ENCODE measurements around the gene SEC16A. TPM values are rescaled to one million over a fixed set of nuclear protein-coding genes. Genes with fewer than 3 reads are reported as not detected.

The SEC16A gene
- total RNA-seq, 1 experiment from 2014 or later, result 29.2 TPM

- DNase-seq (ENCODE audit: extremely low read depth, low read depth), result no peak
Measured at GRCh38 chr9:136518623-136519022, 35.8 kb upstream of the SEC16A start.

DNA sequence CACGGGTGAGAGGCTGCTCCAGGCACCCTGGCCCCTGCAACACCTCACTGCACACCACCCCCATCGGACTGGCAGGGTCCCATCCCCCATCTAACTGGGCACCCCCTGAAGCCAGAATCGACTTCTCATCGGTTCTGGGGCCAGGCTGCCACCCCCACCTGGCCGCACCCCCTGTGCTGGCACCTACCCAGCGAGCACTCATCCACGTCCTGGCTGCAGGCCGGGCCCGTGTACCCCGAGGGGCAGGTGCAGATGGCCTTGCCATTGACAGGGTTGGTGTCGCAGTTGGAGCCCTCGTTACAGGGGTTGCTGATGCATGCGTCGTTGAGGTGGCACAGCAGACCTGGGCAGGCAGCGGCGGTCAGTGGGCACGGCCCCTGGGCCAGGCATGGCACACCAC, 35.1 kb upstream of the SEC16A start:
- no peak for DNase-seq (ENCODE audit: extremely low read depth, low read depth)

DNA sequence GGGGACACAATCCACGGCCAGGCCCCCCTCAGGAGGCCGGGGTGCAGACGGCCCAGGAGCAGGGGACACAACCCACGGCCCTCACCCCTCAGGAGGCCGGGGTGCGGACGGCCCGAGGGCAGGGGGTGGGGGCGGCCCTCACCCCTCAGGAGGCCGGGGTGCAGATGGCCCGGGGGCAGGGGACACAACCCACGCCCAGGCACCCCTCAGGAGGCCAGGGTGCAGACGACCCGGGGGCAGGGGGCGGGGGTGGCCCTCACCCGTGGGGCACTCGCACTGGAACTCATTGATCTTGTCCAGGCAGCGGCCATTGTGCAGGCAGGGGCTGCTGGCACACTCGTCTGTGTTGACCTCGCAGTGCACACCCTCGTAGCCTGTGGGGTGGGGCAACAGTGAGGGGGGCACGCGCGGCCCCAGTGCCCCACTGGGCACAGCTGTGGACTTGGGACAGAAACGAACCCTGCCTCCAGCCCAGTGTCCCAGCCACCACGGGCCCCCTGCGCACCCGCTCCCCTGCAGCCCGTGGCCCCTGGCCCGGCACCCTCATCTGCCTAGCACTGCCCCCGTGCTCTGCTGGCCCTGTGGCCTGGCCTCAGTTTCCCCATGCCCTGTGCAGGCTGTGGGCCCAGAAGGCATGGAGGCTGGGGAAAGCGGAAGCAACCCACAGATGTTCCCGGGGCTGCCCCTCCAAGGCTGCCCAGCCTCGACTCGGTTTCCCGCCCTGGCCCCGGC, 34.3 kb upstream of the SEC16A start:
- no peak for DNase-seq (ENCODE audit: extremely low read depth, low read depth)

- DNase-seq (ENCODE audit: extremely low read depth, low read depth), result no peak
Measured at GRCh38 chr9:136516191-136516654, 33.4 kb upstream of the SEC16A start.

DNA sequence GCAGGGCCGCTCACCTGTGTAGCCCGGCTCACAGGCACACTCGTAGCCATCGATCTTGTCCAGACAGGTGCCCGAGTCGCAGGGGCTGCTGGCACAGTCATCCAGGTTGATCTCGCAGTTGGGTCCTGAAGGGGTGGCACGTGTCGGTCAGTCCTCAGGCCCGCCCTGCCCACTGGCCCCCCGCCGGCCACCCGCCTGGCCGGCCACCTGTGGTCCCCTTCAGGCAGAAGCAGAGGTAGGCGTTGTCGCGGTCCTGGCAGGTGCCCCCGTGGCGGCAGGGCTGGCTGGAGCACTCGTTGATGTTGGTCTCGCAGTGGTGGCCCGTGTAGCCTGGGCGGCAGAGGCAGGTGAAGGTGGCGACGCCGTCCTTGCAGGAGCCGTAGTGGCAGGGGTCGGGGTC, 32.4 kb upstream of the SEC16A start:
- DNase-seq (ENCODE audit: extremely low read depth, low read depth), result no peak

DNA sequence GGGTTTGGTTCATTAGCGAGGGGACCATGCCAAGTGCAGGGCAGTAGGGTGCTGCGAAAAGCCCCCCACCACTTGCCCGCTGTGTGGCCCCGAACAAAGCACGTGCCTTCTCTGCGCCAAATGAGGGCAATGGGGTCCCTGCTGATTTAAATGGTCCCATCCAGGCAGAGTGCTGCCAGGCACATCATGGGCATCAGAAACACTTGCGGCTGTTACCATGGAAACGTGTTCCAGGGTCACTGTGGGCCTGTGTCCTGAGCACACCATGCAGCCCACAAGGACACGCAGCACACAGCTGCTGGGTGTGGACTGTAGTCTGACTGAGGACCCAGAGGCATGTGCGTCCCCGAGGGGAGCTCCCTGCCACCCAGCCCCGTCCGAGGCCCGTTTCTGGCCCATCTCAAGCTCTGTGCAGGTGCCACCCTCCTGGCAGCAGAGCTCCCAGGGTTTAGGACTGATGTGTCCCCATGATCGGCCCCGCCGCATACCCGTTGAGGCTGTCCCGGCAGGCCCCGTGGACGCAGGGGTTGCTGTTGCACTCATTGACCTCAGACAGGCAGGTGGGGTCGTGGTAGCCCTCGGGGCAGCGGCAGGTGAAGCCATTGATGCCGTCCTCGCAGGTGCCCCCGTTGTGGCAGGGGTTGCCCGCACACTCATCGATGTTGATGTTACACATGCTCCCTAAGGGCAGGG, 31.3 kb upstream of the SEC16A start:
- DNase-seq (ENCODE audit: extremely low read depth, low read depth), result no peak

DNA sequence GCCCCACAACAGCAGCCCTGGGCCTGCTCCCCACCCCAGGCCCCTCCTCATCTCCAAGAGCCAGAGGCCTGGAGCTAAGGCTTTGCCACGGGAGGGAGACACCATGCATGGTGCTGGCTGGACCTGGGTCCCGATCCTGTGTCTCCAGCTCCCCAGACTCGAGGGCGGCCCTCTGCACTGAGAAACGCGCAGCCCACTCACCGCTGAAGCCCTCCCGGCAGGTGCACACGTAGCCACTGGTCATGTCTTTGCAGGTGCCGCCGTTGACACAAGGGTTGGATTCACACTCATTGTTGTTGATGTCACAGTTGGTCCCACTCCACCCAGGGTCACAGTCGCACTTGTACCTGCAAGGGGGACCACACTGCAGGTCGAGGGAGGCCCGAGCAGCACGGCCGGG, 30.4 kb upstream of the SEC16A start:
- DNase-seq (ENCODE audit: extremely low read depth, low read depth), result no peak

- DNase-seq (ENCODE audit: extremely low read depth, low read depth), result no peak
Measured at GRCh38 chr9:136512651-136513071, 29.8 kb upstream of the SEC16A start.

- no peak for DNase-seq (ENCODE audit: extremely low read depth, low read depth)
Measured at GRCh38 chr9:136511670-136512592, 29.1 kb upstream of the SEC16A start.

GRCh38 chr9:136511144-136511669, 28.4 kb upstream of the SEC16A start:
- DNase-seq (ENCODE audit: extremely low read depth, low read depth), result no peak

- DNase-seq (ENCODE audit: extremely low read depth, low read depth), result no peak
Measured at GRCh38 chr9:136510561-136510960, 27.7 kb upstream of the SEC16A start.

DNA sequence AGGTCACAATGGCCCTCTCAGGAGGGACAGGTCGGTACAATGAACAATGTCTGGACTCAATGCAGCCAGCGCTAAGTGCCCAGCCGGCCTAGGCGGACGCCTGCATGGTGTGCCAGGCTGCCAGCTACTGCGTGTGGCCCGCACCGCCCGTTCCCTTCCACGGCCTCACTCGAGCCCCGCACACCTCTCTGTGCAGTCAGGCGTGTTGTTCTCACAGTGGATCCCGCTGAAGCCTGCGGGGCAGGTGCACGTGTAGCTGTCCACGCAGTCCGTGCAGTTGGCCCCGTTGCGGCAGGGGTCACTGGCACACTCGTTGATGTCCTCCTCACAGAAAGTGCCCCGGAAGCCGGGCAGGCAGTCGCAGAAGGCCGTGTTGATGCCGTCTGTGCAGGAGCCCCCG, 26.7 kb upstream of the SEC16A start:
- DNase-seq (ENCODE audit: extremely low read depth, low read depth), result no peak

DNA sequence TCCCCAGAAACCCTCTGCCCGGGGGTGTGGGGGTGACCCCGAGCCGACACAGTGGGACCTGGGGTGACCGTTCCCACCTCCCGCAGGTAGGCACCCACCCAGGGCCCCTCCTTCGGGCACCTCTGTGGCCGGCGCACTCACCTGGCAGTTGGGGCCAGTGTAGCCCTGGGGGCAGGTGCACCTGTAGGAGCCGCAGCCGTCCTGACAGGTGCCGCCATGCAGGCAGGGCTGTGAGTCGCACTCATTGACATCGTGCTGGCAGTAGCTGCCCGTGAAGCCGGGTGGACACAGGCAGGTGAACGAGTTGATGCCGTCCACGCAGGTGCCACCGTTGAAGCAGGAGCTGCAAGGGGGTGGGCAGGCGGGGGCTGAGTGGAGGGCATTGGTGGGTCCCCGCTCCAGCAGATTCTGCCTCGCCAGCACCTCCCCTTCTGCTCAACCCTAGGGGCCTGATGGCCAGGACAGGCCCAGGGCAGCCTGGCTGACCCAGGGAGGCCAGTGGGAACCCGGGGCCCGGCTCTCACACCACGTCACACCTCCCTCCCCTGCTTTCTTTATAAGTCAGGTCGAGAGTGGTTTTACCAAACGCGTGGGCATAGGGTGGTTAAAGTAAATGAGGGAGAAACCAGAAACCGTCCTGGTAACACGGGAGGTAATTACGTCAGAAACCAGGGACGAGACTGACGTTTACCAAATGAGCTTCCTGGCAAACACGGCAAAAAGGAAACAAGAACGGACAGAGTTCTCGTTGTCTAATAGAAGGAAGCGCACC, 26.1 kb upstream of the SEC16A start:
- DNase-seq (ENCODE audit: extremely low read depth, low read depth), result no peak

GRCh38 chr9:136507992-136508375, 25.1 kb upstream of the SEC16A start:
- no peak for DNase-seq (ENCODE audit: extremely low read depth, low read depth)

GRCh38 chr9:136507221-136507991, 24.6 kb upstream of the SEC16A start:
- no peak for DNase-seq (ENCODE audit: extremely low read depth, low read depth)

GRCh38 chr9:136506425-136506824, 23.6 kb upstream of the SEC16A start:
- DNase-seq (ENCODE audit: extremely low read depth, low read depth), result no peak

DNA sequence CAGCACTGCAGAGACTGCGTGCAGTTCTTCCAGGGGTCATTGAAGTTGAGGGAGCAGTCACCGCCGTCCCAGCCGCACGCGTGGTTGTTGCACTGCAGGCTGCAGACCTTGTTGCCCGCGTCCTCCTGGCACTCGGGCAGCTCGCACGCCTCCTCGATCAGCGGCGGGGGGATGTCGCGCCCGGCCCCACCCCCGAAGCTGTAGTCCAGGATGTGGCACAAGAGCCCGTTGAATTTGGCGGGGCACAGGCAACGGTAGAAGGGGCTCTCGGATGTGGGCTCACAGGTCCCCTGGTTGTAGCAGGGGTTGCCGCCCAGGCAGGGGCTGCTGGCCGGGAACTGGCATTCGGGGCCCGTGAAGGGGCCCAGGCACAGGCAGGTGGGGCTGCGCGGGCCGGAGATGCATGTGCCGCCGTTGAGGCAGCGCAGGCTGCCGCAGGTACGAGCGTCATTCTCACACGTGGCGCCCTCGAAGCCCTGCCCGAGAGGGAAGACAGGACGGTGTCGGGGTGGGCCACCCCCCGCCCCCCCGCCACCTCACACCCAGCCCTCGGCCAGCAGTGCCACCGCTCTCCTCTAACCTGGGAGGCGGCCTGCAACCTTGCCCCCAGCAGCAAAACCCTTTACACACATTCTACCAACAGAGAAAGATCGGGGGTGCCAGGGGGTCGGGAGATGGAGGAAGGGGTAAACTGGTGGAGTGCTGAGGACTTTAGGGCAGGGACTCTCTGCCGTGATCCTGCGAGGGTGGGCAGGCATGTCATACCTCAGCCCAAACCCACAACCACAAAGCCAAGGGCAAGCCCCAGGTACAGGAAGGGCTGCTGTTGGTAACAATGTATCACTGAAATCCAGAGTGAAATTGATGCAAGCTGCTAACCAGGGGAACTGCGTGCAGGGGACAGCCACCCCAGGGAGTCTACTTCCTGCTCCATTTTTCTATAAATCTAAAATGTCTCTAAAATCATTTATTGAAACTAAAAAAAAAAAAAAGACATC, 22.9 kb upstream of the SEC16A start:
- DNase-seq (ENCODE audit: extremely low read depth, low read depth), result no peak

Measured in NCI-H460 (cell line).